Measurements from ENCODE around the gene SLC35E4. TPM values are rescaled to one million over a fixed set of nuclear protein-coding genes. Genes with fewer than 3 reads are reported as not detected.
"Not testable (repeated sequence)": the region's sequence is repeated elsewhere in the genome, so short reads cannot be mapped to it uniquely, and the experiment has no call there.

The SLC35E4 gene
- total RNA-seq, 2 donors from 2014 or later, result 0.99 to 3.4 TPM

DNA sequence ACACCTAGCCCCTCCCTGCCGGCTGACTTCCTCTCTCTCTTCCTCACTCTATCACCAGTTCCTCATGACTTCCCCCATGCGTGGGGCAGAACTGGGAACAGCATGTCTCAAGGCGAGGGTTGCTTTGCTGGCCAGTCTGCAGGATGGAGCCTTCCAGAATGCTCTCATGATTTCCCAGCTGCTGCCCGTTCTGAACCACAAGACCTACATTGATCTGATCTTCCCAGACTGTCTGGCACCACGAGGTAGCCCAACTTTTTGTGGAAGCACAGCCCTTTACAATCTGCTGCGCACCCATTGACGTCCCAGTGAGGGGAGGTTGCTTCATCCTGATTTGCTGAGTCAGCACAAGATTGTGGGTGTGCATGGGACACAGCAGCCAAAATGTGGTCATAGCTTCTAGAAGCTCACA, 20.0 kb upstream of the SLC35E4 start:
- Histone ChIP-seq H3K4me3 (no peak overlapping the region), H3K27me3 (no peaks in the 10 kb centered on the region), H3K36me3 (replicated peaks in 1 of 2; ENCODE audit: insufficient read depth in 1 of 2, low read depth in 2 of 2) (no peaks in the 10 kb centered on the region), H3K4me1 (no peaks in the 10 kb centered on the region), H3K9me3 (no peaks in the 10 kb centered on the region), H3K27ac (no peak overlapping the region)
- DNase-seq (peak in 1 of 4 donors; percentile 63), ATAC-seq (no peak)
- no peak for TF ChIP-seq POLR2A (IDR thresholded peaks at IDR 0.05)
- no peak for TF ChIP-seq CTCF (IDR thresholded peaks at IDR 0.05)
- intact Hi-C loops (cut with DNase I), result no loop called here
- 74 to 86% methylated on average over 4 to 7 of the region's 7 CpGs for WGBS, 2 donors

- 83 to 84% methylated on average over 6 of the region's 6 CpGs for WGBS, 2 donors
- ATAC-seq, result no peak
- H3K36me3 ChIP-seq (replicated peaks in 1 of 2; ENCODE audit: insufficient read depth in 1 of 2, low read depth in 2 of 2), result no peaks in the 10 kb centered on the region
Measured at GRCh38 chr22:30617819-30618218, 17.8 kb upstream of the SLC35E4 start.

DNA sequence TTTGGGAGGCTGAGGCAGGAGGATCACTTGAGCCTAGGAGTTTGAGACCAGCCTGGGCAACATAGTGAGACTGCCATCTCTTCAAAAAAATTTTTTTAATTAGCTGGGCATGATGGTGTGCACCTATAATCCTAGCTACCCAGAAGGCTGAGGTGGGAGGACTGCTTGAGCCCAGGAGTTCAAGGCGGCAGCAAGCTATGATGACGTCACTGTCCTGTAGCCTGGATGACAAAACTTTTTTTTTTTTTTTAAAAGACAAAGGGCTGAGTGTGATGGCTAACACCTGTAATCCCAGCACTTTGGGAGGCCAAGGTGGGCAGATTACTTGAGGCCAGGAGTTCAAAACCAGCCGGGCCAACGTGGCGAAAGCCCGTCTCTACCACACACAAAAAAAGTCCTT, 15.7 kb upstream of the SLC35E4 start:
- 94 to 98% methylated on average over 6 of the region's 6 CpGs for WGBS, 2 donors
- H3K9me3 ChIP-seq; H3K27ac ChIP-seq; H3K4me3 ChIP-seq; ATAC-seq; intact Hi-C loops (cut with DNase I); DNase-seq; H3K36me3 ChIP-seq (replicated peaks in 1 of 2; ENCODE audit: insufficient read depth in 1 of 2, low read depth in 2 of 2); H3K4me1 ChIP-seq; H3K27me3 ChIP-seq: not testable (repeated sequence)

More at GRCh38 chr22:30617819-30618218, 17.8 kb upstream of the SLC35E4 start:
- no peak overlapping the region for H3K4me3 ChIP-seq
- no peaks in the 10 kb centered on the region for H3K4me1 ChIP-seq
- no peak overlapping the region for H3K27ac ChIP-seq
- H3K9me3 ChIP-seq, result no peaks in the 10 kb centered on the region
- no peak for TF ChIP-seq POLR2A (IDR thresholded peaks at IDR 0.05)
- TF ChIP-seq CTCF (IDR thresholded peaks at IDR 0.05), result no peak
- H3K27me3 ChIP-seq, result no peaks in the 10 kb centered on the region
- no peak for DNase-seq
- intact Hi-C loops (cut with DNase I), result no loop called here

GRCh38 chr22:30626413-30626812, 9.2 kb upstream of the SLC35E4 start:
- Histone ChIP-seq H3K4me1 (no peaks in the 10 kb centered on the region), H3K36me3 (replicated peaks in 1 of 2; ENCODE audit: insufficient read depth in 1 of 2, low read depth in 2 of 2) (no peaks in the 10 kb centered on the region), H3K9me3 (no peaks in the 10 kb centered on the region), H3K4me3 (no peak overlapping the region), H3K27ac (no peak overlapping the region), H3K27me3 (no peaks in the 10 kb centered on the region)
- WGBS, 2 donors, result 89 to 100% methylated on average over 2 to 5 of the region's 5 CpGs
- ATAC-seq (no peak), DNase-seq (no peak)
- intact Hi-C loops (cut with DNase I), result no loop called here
- TF ChIP-seq POLR2A (IDR thresholded peaks at IDR 0.05) (no peak), CTCF (IDR thresholded peaks at IDR 0.05) (no peak)

GRCh38 chr22:30627471-30627870, 8.1 kb upstream of the SLC35E4 start:
- TF ChIP-seq CTCF (IDR thresholded peaks at IDR 0.05) (no peak), POLR2A (IDR thresholded peaks at IDR 0.05) (no peak)
- Histone ChIP-seq H3K36me3 (replicated peaks in 1 of 2; ENCODE audit: insufficient read depth in 1 of 2, low read depth in 2 of 2) (no peaks in the 10 kb centered on the region), H3K27me3 (no peaks in the 10 kb centered on the region), H3K4me1 (no peaks in the 10 kb centered on the region), H3K27ac (no peak overlapping the region), H3K4me3 (no peak overlapping the region), H3K9me3 (no peaks in the 10 kb centered on the region)
- DNase-seq (no peak), ATAC-seq (no peak)
- intact Hi-C loops (cut with DNase I), result no loop called here
- 86 to 88% methylated on average over 3 to 5 of the region's 5 CpGs for WGBS, 2 donors

Measured in body of pancreas (tissue), 4 donors.